H4 (cell line): Measurements from ENCODE around the gene SLC35E3. TPM values are rescaled to one million over a fixed set of nuclear protein-coding genes. Genes with fewer than 3 reads are reported as not detected.
"Not testable (repeated sequence)": the region's sequence is repeated elsewhere in the genome, so short reads cannot be mapped to it uniquely, and the experiment has no call there.

Source experiments
- DNase-seq: peaks from one replicate; pipeline ENCODE4 v3.0.0-alpha.2; 2015; ENCODE audit warnings: low spot score
- total RNA-seq: library from RNA; depleted of rRNA; stranded (reverse); fragments of >200 nt; shearing (Covaris generic); gene quantifications from 2 replicates; pipeline ENCODE4 v1.2.3, GENCODE V29; 2014; rRNA removed

SLC35E3 gene
- total RNA-seq, 1 experiment from 2014 or later: 3.6 TPM

DNA sequence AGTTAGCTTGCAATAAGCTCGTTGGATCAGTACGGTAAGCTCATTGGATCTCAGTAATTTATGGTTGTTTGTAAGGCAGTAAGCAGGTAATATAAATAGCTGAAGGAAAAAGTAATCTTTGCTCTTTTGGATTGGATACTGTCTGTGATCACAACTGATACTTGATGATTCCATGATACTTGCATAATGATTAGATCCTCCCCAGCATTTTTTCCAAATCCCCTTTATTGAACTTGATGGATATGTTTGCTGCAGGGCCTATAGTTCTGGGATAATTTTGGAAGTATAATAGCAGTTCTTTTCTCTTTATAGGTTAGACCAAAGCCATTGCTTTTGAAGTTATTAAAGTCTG is 67.2 kb downstream of the SLC35E3 start:
- DNase-seq: no peak

DNA sequence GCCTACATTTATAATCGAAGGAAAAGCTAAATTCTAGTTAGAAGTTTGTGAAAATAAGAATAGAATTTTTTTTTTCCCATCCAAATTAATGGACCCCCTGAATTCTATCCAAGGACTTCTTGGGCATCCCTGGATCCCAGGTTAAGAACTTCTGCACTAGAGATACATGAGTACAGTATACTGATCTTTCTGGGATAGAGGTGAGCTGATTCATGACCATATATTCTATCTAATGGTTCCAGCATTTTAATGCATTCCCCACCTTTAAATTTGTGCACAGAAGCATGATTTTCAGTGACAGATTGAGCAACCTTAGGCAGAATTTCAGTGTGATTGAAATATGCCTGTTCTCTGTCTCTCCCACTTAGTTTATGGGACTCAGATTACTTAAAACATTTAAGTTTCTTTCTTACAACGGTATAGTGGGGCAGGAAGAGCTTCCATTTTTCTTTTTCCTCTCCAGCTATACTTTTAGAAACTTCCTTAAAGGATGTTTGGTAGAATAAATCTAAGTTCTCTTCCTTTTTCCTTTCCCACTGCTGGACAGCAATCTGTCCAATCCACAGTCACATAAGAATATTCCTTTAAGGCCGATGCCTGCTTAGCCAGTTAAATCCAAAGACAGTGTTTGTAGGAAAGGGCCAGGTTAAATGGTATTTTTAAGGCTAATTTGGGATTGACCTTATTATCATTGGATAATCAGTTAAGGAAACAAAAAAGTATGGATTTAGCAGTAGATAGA is 68.7 kb downstream of the SLC35E3 start:
- no peak for DNase-seq

DNA sequence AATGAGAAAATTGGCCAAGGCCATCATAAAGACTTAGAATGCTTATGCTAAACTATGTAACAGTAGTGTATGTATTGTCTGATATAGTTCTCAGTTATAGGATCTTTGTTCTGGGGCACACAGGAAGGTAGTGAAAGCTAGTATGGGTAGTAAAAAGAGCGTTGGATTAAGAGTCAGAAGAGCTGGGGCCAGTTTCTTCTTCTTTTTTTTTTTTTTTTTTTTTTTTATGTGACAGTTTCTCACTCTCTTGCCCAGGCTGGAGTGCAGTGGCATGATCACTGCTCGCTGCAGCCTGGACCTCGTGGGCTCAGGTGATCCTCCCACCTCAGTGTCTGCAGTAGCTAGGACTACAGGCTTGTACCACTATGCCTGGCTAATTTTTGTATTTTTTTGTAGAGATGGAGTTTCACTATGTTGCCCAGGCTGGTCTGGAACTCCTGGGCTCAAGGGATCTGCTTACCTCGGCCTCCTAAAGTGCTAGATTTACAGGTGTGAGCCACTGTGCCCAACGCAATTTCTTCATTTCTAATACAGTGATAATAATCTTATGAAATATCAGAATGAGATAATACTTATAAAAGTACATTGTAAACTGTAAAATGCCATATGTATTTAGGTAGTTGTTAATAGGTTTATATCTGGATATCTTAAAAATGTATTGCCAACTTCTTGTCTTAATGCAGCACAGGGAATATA is 69.4 kb downstream of the SLC35E3 start:
- DNase-seq: no peak

DNA sequence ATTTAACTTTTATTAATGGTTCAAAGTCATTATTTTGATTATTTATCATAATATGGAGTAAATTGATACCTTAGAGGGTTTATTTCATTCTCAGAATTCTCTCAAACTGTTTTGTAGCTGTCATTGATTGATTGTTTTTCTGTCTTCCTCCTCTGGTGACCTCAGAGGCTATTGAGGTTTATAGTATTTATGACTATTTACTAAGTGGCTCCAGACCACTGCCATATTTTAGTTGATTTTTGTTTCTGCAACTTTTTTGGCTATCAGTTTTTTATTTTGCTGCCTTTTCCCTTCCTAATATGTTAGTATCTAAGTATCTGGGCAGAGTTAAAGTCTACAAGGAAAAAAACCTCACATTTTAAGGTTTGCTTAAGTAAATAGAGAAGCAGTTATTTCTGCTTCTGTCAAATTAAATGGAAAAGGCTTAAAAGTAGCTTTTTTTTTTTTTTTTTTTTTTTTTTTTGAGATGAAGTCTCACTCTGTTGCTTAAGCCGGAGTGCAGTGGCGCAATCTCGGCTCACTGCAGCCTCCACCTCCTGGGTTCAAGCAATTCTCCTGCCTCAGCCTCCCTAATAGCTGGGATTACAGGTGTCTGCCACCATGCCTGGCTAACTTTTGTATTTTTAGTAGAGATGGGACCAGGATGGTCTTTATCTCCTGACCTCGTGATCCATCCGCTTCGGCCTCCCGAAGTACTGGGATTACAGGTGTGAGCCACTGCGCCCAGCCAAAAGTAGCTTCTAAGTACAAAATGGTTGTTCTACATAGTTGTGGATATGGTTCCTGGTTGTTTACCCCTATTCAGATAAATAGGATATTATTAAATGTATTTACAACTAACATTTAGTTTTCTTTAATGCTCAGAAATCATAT is 70.2 kb downstream of the SLC35E3 start:
- no peak for DNase-seq

DNA sequence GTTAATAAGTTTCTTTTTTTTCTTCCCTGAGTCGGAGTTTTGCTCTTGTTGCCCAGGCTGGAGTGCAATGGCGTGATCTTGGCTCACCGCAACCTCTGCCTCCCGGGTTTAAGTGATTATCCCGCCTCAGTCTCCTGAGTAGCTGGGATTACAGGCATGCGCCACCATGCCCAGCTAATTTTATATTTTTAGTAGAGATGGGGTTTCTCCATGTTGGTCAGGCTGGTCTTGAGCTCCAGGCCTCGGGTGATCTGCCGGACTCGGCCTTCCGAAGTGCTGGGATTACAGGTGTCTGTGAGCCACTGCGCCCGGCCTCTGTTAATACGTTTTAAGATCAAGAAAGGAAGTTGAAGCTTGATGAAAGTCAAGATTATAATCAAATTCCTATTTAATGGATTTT is 73.5 kb downstream of the SLC35E3 start:
- DNase-seq: not testable (repeated sequence)

DNA sequence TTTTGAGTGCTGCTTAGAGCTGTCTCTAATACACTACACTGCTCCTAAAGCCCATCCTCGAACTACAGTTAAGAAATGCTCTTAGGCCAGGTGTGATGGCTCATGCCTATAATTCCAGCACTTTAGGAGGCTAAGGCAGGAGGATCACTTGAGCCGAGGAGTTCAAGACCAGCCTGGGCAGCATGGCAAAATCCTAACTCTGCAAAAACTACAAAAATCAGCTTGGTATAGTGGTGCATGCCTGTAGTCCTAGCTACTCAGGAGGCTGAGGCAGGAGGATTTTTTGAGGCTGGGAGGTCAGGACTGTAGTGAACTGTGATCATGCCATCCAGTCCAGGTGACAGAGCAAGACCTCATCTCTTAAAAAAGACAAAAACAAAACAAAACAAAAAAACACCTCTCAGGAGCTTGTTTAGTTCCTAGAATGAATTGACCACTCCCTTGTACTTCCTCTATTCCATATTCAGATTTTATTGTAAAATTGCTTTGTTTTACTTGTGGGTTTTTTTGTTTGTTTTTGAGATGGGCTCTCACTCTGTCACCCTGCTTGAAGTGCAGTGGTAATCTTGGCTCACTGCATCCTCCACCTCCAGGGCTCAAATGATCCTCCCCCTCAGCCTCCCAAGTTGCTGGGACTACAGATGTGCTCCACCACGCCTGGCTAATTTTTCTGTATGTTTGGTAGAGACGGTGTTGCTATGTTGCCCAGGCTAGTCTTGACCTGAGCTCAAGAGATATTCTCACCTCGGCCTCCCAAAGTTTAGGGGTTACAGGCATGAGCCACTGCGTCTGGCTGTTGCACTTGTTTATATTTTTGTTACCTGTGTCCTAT is 75.6 kb downstream of the SLC35E3 start:
- no peak for DNase-seq

DNA sequence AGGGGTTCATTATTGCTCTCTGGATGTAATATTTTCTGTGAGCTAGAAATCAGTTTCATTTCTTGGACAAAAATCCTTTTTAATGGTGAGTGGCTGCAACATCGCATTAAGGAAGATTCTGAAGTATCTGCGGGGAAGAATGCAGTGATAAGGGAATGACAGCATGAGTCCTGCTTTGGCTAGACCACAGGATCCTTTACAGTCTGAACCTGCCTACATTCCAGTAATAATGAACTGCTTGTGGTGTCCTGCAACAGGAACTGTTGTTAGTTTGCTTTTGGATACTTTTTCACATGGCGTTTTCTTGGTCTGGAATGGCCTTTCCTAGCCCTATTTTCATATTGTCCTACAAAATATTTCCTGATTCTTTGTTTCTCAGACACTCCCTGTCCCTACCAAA is 77.7 kb downstream of the SLC35E3 start:
- no peak for DNase-seq

DNA sequence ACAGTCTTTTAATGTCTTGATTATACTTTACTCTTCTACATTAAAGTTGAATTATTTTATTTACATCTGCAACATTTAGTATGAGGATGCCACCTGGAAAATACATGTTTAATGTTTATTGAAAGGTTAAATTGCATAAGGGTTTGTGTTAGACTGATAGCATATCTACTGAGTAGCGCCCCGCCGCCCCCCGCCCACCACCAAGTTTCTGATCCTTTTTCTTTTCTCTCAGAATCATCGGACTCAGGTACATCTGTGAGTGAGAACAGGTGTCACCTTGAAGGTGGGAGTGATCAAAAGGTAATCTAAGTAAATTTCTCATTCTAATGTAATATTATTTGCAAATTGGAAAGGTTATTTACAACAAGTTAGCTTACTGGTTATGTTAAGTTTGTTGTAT is 78.2 kb downstream of the SLC35E3 start:
- DNase-seq: no peak

DNA sequence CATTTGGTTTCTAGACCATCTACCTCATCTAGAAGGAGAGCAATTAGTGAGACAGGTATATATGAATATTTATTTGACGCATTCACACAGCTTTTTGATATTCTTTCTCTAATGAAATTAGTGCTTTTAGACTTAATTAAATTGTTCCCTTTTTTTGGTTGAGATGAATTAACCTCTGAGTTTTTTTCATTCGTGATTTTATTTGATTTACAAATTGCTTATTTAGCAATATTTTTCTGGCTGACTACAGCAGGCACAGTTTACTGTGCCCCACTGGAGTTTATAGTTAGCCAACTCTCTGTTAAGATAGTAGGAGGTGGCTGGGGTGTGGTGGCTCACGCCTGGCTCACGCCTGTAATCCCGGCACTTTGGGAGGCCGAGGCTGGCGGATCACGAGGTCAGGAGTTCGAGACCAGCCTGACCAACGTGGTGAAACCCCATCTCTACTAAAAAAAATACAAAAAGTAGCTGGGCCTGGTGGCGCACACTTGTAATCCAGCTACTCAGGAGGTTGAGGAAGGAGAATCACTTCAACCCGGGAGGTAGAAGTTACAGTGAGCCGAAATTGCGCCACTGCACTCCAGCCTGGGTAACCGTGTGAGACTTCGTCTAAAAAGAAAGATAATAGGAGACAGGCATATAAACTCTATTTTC is 78.7 kb downstream of the SLC35E3 start:
- DNase-seq: no peak

DNA sequence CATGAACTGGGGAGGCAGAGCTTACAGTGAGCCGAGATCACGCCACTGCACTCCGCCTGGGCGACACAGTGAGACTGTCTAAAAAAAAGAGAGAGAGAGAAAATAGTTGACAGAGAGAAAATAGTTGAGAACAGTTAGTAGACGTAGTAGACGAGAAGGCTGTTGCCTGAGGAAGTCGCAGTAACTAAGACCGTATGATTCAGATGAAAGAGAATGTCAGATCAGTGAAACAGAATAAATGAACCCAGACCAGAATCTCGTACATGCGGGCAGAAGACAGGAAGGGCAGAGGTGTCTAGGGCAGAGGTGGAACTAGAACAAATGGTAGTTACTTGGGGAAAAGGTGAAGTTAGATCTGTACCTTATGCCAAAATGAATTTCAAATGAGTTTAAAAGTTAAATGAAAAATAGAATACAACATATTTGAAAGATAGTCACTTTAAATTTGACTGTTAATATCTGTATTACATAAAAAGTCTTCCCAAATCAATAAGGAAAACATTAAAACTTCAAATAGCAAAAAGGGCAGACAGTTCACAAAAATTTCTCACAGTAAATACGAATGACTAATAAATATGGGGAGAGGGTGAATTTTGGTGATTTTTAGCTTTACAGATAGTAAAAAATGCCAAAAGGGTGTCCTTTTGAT is 79.7 kb downstream of the SLC35E3 start:
- no peak for DNase-seq

DNA sequence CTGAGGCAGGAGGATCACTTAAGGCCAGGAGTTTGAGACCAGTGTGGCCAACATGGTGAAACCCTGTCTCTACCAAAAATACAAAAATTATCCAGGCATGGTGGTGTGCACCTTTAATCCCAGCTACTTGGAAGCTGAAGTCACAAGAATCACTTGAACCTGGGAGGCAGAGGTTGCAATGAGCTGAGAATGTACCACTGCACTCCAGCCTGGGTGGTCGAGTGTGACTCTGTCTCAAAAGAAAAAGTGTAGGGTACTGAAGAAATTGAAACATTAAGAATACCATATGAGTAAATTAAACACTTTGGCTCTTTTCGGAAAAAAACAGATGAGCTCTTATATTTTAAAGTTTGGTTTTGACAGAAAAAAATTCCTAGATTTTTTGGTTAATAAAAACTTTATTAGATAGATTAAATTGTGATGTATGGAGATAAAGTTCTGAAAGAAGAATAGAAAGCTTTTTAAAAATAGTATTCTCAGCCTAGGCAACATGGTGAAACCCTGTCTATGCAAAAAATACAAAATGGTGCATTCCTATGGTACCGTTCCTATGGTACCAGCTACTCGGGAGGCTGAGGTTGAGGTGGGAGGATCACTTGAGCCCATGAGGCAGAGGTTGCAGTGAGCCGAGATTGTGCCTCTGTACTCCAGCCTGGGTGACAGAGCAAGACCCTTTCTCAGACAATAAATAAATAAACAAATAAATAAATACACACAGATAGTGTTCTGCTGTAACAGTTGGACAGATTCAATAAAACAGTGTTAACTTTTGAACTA is 82.1 kb downstream of the SLC35E3 start:
- no peak for DNase-seq

DNA sequence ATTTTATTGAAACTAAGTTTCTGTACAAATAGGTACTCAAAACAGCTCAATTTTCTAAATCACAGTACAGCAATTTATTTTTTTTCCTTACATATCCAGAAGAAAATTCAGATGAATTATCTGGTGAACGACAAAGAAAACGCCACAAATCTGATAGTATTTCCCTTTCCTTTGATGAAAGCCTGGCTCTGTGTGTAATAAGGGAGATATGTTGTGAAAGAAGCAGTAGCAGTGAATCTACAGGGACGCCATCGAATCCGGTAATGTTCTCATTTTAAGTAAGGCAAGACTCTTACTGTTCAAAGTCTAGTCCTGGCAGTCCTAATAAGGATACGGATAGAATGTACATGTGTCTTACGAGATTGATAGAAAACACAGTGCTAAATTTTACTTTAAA is 82.7 kb downstream of the SLC35E3 start:
- no peak for DNase-seq

Other genes with a start within 250 kb of the SLC35E3 start
- 122 and 159 TPM in 2 replicates for gene RAP1B, start 135.3 kb upstream of the SLC35E3 start, total RNA-seq
- gene NUP107, start 59.2 kb upstream of the SLC35E3 start, total RNA-seq: 57.0 and 89.9 TPM in 2 replicates
- gene MDM2, start 62.0 kb downstream of the SLC35E3 start, total RNA-seq: 41.9 and 110 TPM in 2 replicates
- 0.45 and 1.7 TPM in 2 replicates for gene CPM, start 187.0 kb downstream of the SLC35E3 start, total RNA-seq